M059J (cell line): ENCODE results near the gene COL5A3. TPM values are rescaled to one million over a fixed set of nuclear protein-coding genes. Genes with fewer than 3 reads are reported as not detected.

Source experiments
- total RNA-seq: library from RNA; depleted of rRNA; stranded (reverse); fragments of >200 nt; shearing (Covaris generic); gene quantifications from 2 replicates; pipeline ENCODE4 v1.2.3, GENCODE V29; 2014; rRNA removed

COL5A3 gene
- total RNA-seq, 1 experiment from 2014 or later: not detected

Other genes with a start within 250 kb of the COL5A3 start
- 1.3 and 3.8 TPM in 2 replicates for gene ZNF846, start 241.8 kb downstream of the COL5A3 start, total RNA-seq
- 23.2 and 24.4 TPM in 2 replicates for gene FBXL12, start 191.4 kb downstream of the COL5A3 start, total RNA-seq
- 601 and 1,151 TPM in 2 replicates for gene UBL5, start 182.6 kb downstream of the COL5A3 start, total RNA-seq
- gene PIN1, start 175.2 kb downstream of the COL5A3 start, total RNA-seq: 146 and 182 TPM in 2 replicates
- gene OLFM2, start 74.0 kb downstream of the COL5A3 start, total RNA-seq: 0.39 TPM in 1 of 2 replicates, not detected in the other
- not detected in 2 replicates for gene RDH8, start 3.0 kb upstream of the COL5A3 start, total RNA-seq
- gene SHFL, start 75.8 kb upstream of the COL5A3 start, total RNA-seq: 80.9 and 98.9 TPM in 2 replicates
- gene ANGPTL6, start 92.2 kb upstream of the COL5A3 start, total RNA-seq: 0.25 TPM in 1 of 2 replicates, not detected in the other
- 20.9 and 25.0 TPM in 2 replicates for gene PPAN, start 95.9 kb upstream of the COL5A3 start, total RNA-seq
- 0.96 and 6.5 TPM in 2 replicates for gene P2RY11, start 101.2 kb upstream of the COL5A3 start, total RNA-seq
- 261 and 266 TPM in 2 replicates for gene EIF3G, start 109.4 kb upstream of the COL5A3 start, total RNA-seq
- 199 and 263 TPM in 2 replicates for gene DNMT1, start 184.4 kb upstream of the COL5A3 start, total RNA-seq
- gene S1PR2, start 220.8 kb upstream of the COL5A3 start, total RNA-seq: 7.1 and 8.3 TPM in 2 replicates
- 53.8 and 96.4 TPM in 2 replicates for gene MRPL4, start 241.7 kb upstream of the COL5A3 start, total RNA-seq